HCT116 (cell line): ENCODE measurements around the gene GPR157.
"Not testable (repeated sequence)": the region's sequence is repeated elsewhere in the genome, so short reads cannot be mapped to it uniquely, and the experiment has no call there.

Source experiments
- CTCF ChIP-seq, 3 experiments: fragments of 200-600 bp in 1 of 3; sonication (generic) in 1 of 3; IDR thresholded peaks in 2 of 3; conservative IDR thresholded peaks in 1 of 3; 2 replicates each; pipeline ENCODE4 v1.5.1; 2012 to 2017; ENCODE audit warnings: low read depth in 2 of 3, low read length in 2 of 3, antibody characterized with exemption in 1 of 3, borderline replicate concordance in 1 of 3, control low read depth in 1 of 3, mild to moderate bottlenecking in 1 of 3, mixed read lengths in 1 of 3, mixed run types in 1 of 3, moderate library complexity in 1 of 3; ENCODE audit not compliant: insufficient read depth in 1 of 3
- EZH2 ChIP-seq: fragments of 200-600 bp; sonication (generic); IDR thresholded peaks from 2 replicates; pipeline ENCODE4 v1.6.1; 2017; ENCODE audit warnings: antibody characterized with exemption, mixed run types
- YY1 ChIP-seq: IDR thresholded peaks from 2 replicates; pipeline ENCODE4 v1.6.1; 2011; ENCODE audit warnings: low read length, low read depth, moderate library complexity, mild to moderate bottlenecking; ENCODE audit not compliant: insufficient replicate concordance; ENCODE audit errors: extremely low read depth
- ZNF274 ChIP-seq: fragments of 200-500 bp; sonication (Bioruptor generic); IDR thresholded peaks from 2 replicates; pipeline ENCODE4 v1.6.1; 2014; ENCODE audit warnings: mild to moderate bottlenecking, low read depth, low read length, inconsistent platforms

- not testable (repeated sequence) for TF ChIP-seq CTCF (IDR thresholded peaks at IDR 0.05 in 2 of 3, conservative IDR thresholded peaks at IDR 0.05 in 1 of 3; ENCODE audit: borderline replicate concordance in 1 of 3, insufficient read depth in 1 of 3, low read depth in 2 of 3, low read length in 2 of 3); EZH2; ZNF274; YY1
Observed at GRCh38 chr1:9124389-9124788, 4.5 kb downstream of the GPR157 start.
